A549 (cell line): ENCODE data around the gene ASTN1. TPM values are rescaled to one million over a fixed set of nuclear protein-coding genes. Genes with fewer than 3 reads are reported as not detected.

Source experiments
- ATAC-seq, 2 experiments: fragments of 200-7000 bp in 1 of 2; fragments of >200 bp in 1 of 2; cut with Nextera tagmentation in 1 of 2; cut with Tn5 transposase in 1 of 2; 3 replicates each; pipeline versions ENCODE4 v1.8.0 to v1.9.1; 2018 to 2020; ENCODE audit warnings: mild to moderate bottlenecking in 1 of 2, moderate library complexity in 1 of 2
- CTCF ChIA-PET: fragments of 300-600 bp; sonication (Branson Sonifier 250); formaldehyde crosslinking; extraction: SDS; loops from one replicate; lab custom pipeline; 2021; ENCODE audit warnings: antibody characterized with exemption, inconsistent platforms; lab: Yijun Ruan, JAX
- POLR2A ChIA-PET: fragments of 350-600 bp; formaldehyde crosslinking; extraction: SDS; loops from one replicate; lab custom pipeline; 2021; ENCODE audit warnings: antibody characterized with exemption, inconsistent platforms; lab: Yijun Ruan, JAX
- DNase-seq, 2 experiments: peaks; one replicate each; pipeline versions ENCODE4 v3.0.0 to v3.0.0-alpha.2; 2011 to 2016; ENCODE audit warnings: low read depth in 1 of 2, low spot score in 1 of 2
- FAIRE-seq: peaks from 2 replicates; lab custom pipeline; 2011; peaks lifted over from hg19 to GRCh38; lab: Jason Lieb, UNC
- H3K27ac ChIP-seq, 2 experiments: fragments of >200 bp; sonication (Bioruptor Twin); formaldehyde crosslinking; 3 replicates each; pipeline ENCODE4 v1.5.1; 2016 to 2017
- H3K4me1 ChIP-seq: fragments of >200 bp; sonication (Bioruptor Twin); formaldehyde crosslinking; 3 replicates; pipeline ENCODE4 v1.6.1; 2016
- H3K4me2 ChIP-seq: fragments of >200 bp; sonication (Bioruptor Twin); formaldehyde crosslinking; 3 replicates; pipeline ENCODE4 v1.6.1; 2016
- H3K4me3 ChIP-seq: fragments of >200 bp; sonication (Bioruptor Twin); formaldehyde crosslinking; 3 replicates; pipeline ENCODE4 v1.5.1; 2016
- H3K9me3 ChIP-seq: fragments of >200 bp; sonication (Bioruptor Twin); formaldehyde crosslinking; 3 replicates; pipeline ENCODE4 v1.6.1; 2016
- CBX8 ChIP-seq: fragments of 200-600 bp; sonication (generic); IDR thresholded peaks from 2 replicates; pipeline ENCODE4 v1.6.1; 2016
- CHD4 ChIP-seq: fragments of 200-600 bp; sonication (generic); IDR thresholded peaks from 2 replicates; pipeline ENCODE4 v1.6.1; 2016; ENCODE audit warnings: antibody characterized with exemption, mild to moderate bottlenecking, borderline replicate concordance
- CTCF ChIP-seq: fragments of >200 bp; sonication (Bioruptor Twin); formaldehyde crosslinking; IDR thresholded peaks from 3 replicates; pipeline ENCODE4 v1.5.1; 2016
- EHF ChIP-seq: fragments of 250-450 bp; sonication (Bioruptor Pico); IDR thresholded peaks from 2 replicates; pipeline ENCODE4 v1.5.0; 2020; ENCODE audit warnings: mild to moderate bottlenecking
- ESRRA ChIP-seq: fragments of 150-350 bp; IDR thresholded peaks from 2 replicates; pipeline ENCODE4 v1.6.1; 2014; ENCODE audit warnings: mild to moderate bottlenecking, low read length, borderline replicate concordance
- FOSB ChIP-seq: fragments of 250-450 bp; sonication (Bioruptor Pico); IDR thresholded peaks from 2 replicates; pipeline ENCODE4 v1.5.0; 2020; ENCODE audit warnings: mild to moderate bottlenecking, moderate library complexity
- GATA3 ChIP-seq: IDR thresholded peaks from 2 replicates; pipeline ENCODE4 v1.6.1; 2012; ENCODE audit warnings: borderline replicate concordance
- HES2 ChIP-seq: fragments of >200 bp; sonication (Bioruptor Twin); formaldehyde crosslinking; IDR thresholded peaks from 2 replicates; pipeline ENCODE4 v1.6.1; 2016
- HEYL ChIP-seq: fragments of 250-450 bp; sonication (Bioruptor Pico); IDR thresholded peaks from 2 replicates; pipeline ENCODE4 v1.8.0; 2021; ENCODE audit warnings: mild to moderate bottlenecking, moderate library complexity
- HMGXB4 ChIP-seq: fragments of 250-450 bp; sonication (Bioruptor Pico); IDR thresholded peaks from 2 replicates; pipeline ENCODE4 v1.5.0; 2021; ENCODE audit warnings: mild to moderate bottlenecking, moderate library complexity, borderline replicate concordance
- HOXA7 ChIP-seq: fragments of 250-450 bp; sonication (Bioruptor Pico); IDR thresholded peaks from 2 replicates; pipeline ENCODE4 v1.5.0; 2020; ENCODE audit warnings: mild to moderate bottlenecking, moderate library complexity
- KDM1A ChIP-seq: fragments of 200-600 bp; sonication (generic); IDR thresholded peaks from 2 replicates; pipeline ENCODE4 v1.6.1; 2016; ENCODE audit warnings: low read depth, mild to moderate bottlenecking
- MAFK ChIP-seq: fragments of 450-650 bp; IDR thresholded peaks from 2 replicates; pipeline ENCODE4 v1.6.1; 2014; ENCODE audit not compliant: partially characterized antibody
- MYC ChIP-seq: IDR thresholded peaks from 2 replicates; pipeline ENCODE4 v1.6.1; 2012; ENCODE audit warnings: mild to moderate bottlenecking, inconsistent platforms, low read length, improper control_type of control experiment, borderline replicate concordance
- NPAS2 ChIP-seq: fragments of 250-450 bp; sonication (Bioruptor Pico); IDR thresholded peaks from 2 replicates; pipeline ENCODE4 v1.8.0; 2022; ENCODE audit warnings: mild to moderate bottlenecking, moderate library complexity, borderline replicate concordance
- POLR2A ChIP-seq: IDR thresholded peaks from 2 replicates; pipeline ENCODE4 v1.6.1; 2012; ENCODE audit warnings: mild to moderate bottlenecking, low read length
- RAD21 ChIP-seq, 2 experiments: fragments of >200 bp in 1 of 2; sonication (Bioruptor Twin) in 1 of 2; formaldehyde crosslinking in 1 of 2; IDR thresholded peaks in 1 of 2; conservative IDR thresholded peaks in 1 of 2; 2 replicates in 1 of 2; 3 replicates in 1 of 2; pipeline ENCODE4 v1.6.1; 2012 to 2018; ENCODE audit warnings: inconsistent platforms in 1 of 2
- REST ChIP-seq: fragments of 200-600 bp; sonication (generic); IDR thresholded peaks from 2 replicates; pipeline ENCODE4 v1.6.1; 2016; ENCODE audit warnings: antibody characterized with exemption, mild to moderate bottlenecking, moderate library complexity
- RFX5 ChIP-seq: fragments of 450-650 bp; IDR thresholded peaks from 2 replicates; pipeline ENCODE4 v1.7.1; 2014; ENCODE audit warnings: antibody characterized with exemption, mild to moderate bottlenecking, moderate library complexity
- SMC3 ChIP-seq: fragments of >200 bp; sonication (Bioruptor Twin); formaldehyde crosslinking; IDR thresholded peaks from 3 replicates; pipeline ENCODE4 v1.6.1; 2018; ENCODE audit warnings: inconsistent platforms
- TP53 ChIP-seq: fragments of 250-450 bp; sonication (Bioruptor Pico); IDR thresholded peaks from 2 replicates; pipeline ENCODE4 v1.5.0; 2021; ENCODE audit warnings: mild to moderate bottlenecking, moderate library complexity
- USF2 ChIP-seq: fragments of 450-650 bp; IDR thresholded peaks from 2 replicates; pipeline ENCODE4 v1.6.1; 2014; ENCODE audit warnings: antibody characterized with exemption
- ZNF302 ChIP-seq: fragments of 250-450 bp; sonication (Bioruptor Pico); IDR thresholded peaks from 2 replicates; pipeline ENCODE4 v1.9.0; 2021; ENCODE audit warnings: inconsistent platforms, mild to moderate bottlenecking, moderate library complexity
- WGBS: methylation state at CpG from one replicate; pipeline ENCODE4 v1.1.6; 2017; ENCODE audit errors: missing lambda C conversion rate; 5-methylcytosine and 5-hydroxymethylcytosine counted together
- polyA plus RNA-seq, 4 experiments: library from polyadenylated mRNA; depleted of rRNA in 3 of 4; stranded (reverse); fragments of >200 nt; fragmentation: RNase III in 1 of 4; extraction: RNeasy Plus Mini Kit Qiagen cat#74134 plus additional on column Dnase treatment in 1 of 4; gene quantifications; 2 replicates in 3 of 4; 3 replicates in 1 of 4; pipeline ENCODE4 v1.2.3, GENCODE V29; 2011 to 2017

Gene ASTN1
- polyA plus RNA-seq, 2 of the 4 experiments (the other 2 are of a cell fraction), result not detected

- ChIA-PET POLR2A (no interaction called here), CTCF (no interaction called here)
- ATAC-seq (no peak), DNase-seq (no peak), FAIRE-seq (no peak)
- Histone ChIP-seq H3K9me3 (no peaks in the 10 kb centered on the region), H3K4me3 (no peak overlapping the region), H3K4me1 (no peaks in the 10 kb centered on the region), H3K4me2 (no peak overlapping the region), H3K27ac (no peak overlapping the region)
- TF ChIP-seq RAD21 (conservative IDR thresholded peaks at IDR 0.05 in 1 of 2, IDR thresholded peaks at IDR 0.05 in 1 of 2), result no peak
- TF ChIP-seq NPAS2 (CRISPR knock-in tag), result no peak
- TF ChIP-seq HMGXB4 (CRISPR knock-in tag), result no peak
- TF ChIP-seq REST, result no peak
- TF ChIP-seq GATA3, result no peak
- no peak for TF ChIP-seq TP53 (CRISPR knock-in tag)
- no peak for TF ChIP-seq CTCF
- no peak for TF ChIP-seq ESRRA
- no peak for TF ChIP-seq CBX8
- TF ChIP-seq EHF (CRISPR knock-in tag), result no peak
- no peak for TF ChIP-seq FOSB (CRISPR knock-in tag)
- TF ChIP-seq HES2, result no peak
- no peak for TF ChIP-seq HOXA7 (CRISPR knock-in tag)
- no peak for TF ChIP-seq USF2
- TF ChIP-seq ZNF302, result no peak
- TF ChIP-seq HEYL (CRISPR knock-in tag), result no peak
- no peak for TF ChIP-seq MYC
- WGBS, result 55% methylated on average over 4 of the region's 4 CpGs
Observed at GRCh38 chr1:177200290-177200689, 35.8 kb upstream of the ASTN1 start.

GRCh38 chr1:177198243-177198642 lies 33.7 kb upstream of the ASTN1 start:
- CTCF ChIA-PET, result interaction anchor here (1.0 kb wide), 1 partner anchor 17 kb away, joined by 4 read pairs; no protein-coding TSS in a partner anchor
- DNase-seq (no peak), ATAC-seq (no peak), FAIRE-seq (no peak)
- 46% methylated on average over 2 of the region's 2 CpGs for WGBS
- no peak for TF ChIP-seq KDM1A
- no peak for TF ChIP-seq POLR2A
- no peak for TF ChIP-seq MYC
- no peak for TF ChIP-seq SMC3
- no peak for TF ChIP-seq MAFK
- TF ChIP-seq RAD21 (conservative IDR thresholded peaks at IDR 0.05 in 1 of 2, IDR thresholded peaks at IDR 0.05 in 1 of 2), result no peak
- TF ChIP-seq CHD4, result no peak
- TF ChIP-seq GATA3, result no peak
- no peak for TF ChIP-seq RFX5
- Histone ChIP-seq H3K27ac (no peak overlapping the region), H3K9me3 (no peaks in the 10 kb centered on the region), H3K4me1 (no peaks in the 10 kb centered on the region), H3K4me2 (no peak overlapping the region), H3K4me3 (no peak overlapping the region)
- POLR2A ChIA-PET, result no interaction called here
